Upper lobe of left lung (tissue), 4 donors: ENCODE results near the gene NSMCE4A.

Experiments used
- POLR2AphosphoS5 ChIP-seq, 2 donors: sonication (generic); formaldehyde crosslinking; IDR thresholded peaks; one replicate each; pipeline ENCODE4 v1.5.1; 2017; ENCODE audit warnings: antibody characterized with exemption in 2 of 2
- TF ChIP-seq, protein P1 (sequence below), 6 experiments: fragments of 450-650 bp in 4 of 6; fragments of 200-600 bp in 2 of 6; sonication (generic) in 2 of 6; IDR thresholded peaks; one replicate each; pipeline ENCODE4 v1.5.1; 2016 to 2019; ENCODE audit warnings: antibody characterized with exemption in 6 of 6

DNA sequence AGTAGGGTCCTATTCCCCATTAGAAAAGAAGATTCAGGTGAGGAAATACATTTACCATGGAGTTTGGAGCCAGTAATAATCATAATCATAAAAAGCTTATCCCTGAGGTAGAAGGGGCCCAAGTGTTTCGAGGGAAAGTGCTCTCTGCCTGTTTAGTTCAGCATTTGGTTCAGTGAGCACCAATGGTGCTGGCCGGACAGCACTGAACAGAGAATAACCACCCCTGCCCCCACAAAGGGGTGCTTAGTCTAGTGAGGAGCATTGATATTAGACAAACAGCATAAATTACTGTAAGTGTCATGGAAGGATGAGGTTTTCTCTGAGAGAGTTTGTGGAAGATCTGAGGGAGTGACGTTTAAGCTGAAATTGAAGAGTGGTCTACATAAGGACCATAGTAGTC is 25.6 kb downstream of the NSMCE4A start:
- TF ChIP-seq POLR2AphosphoS5 (IDR thresholded peaks at IDR 0.05), result no peak
- TF ChIP-seq, protein P1, sequence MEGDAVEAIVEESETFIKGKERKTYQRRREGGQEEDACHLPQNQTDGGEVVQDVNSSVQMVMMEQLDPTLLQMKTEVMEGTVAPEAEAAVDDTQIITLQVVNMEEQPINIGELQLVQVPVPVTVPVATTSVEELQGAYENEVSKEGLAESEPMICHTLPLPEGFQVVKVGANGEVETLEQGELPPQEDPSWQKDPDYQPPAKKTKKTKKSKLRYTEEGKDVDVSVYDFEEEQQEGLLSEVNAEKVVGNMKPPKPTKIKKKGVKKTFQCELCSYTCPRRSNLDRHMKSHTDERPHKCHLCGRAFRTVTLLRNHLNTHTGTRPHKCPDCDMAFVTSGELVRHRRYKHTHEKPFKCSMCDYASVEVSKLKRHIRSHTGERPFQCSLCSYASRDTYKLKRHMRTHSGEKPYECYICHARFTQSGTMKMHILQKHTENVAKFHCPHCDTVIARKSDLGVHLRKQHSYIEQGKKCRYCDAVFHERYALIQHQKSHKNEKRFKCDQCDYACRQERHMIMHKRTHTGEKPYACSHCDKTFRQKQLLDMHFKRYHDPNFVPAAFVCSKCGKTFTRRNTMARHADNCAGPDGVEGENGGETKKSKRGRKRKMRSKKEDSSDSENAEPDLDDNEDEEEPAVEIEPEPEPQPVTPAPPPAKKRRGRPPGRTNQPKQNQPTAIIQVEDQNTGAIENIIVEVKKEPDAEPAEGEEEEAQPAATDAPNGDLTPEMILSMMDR (IDR thresholded peaks at IDR 0.05), result no peak
